Omental fat pad (tissue), 4 donors: Measurements from ENCODE around the gene DIP2C. TPM values are rescaled to one million over a fixed set of nuclear protein-coding genes. Genes with fewer than 3 reads are reported as not detected.

ENCODE experiments used
- ATAC-seq: fragments of 150-250 bp; one replicate; pipeline ENCODE4 v1.9.1; 2016; ENCODE audit warnings: mild to moderate bottlenecking, moderate library complexity; ENCODE audit not compliant: low FRiP score
- DNase-seq: peaks from one replicate; pipeline ENCODE4 v3.0.0-alpha.2; 2019; ENCODE audit warnings: low spot score
- CTCF ChIP-seq, 3 donors: fragments of 450-650 bp; IDR thresholded peaks; one replicate each; pipeline ENCODE4 v1.5.1; 2016 to 2017; ENCODE audit warnings: antibody characterized with exemption in 3 of 3, mild to moderate bottlenecking in 3 of 3, moderate library complexity in 2 of 3
- total RNA-seq, 4 donors: library from RNA; depleted of rRNA; stranded (reverse); fragments of >200 nt; gene quantifications; one replicate each; pipeline ENCODE4 v1.1.0, GENCODE V29; 2016

Gene DIP2C
- total RNA-seq, 4 donors from 2014 or later, result 19.7 to 56.5 (median 31.1) TPM

- ATAC-seq (no peak), DNase-seq (no peak)
- TF ChIP-seq CTCF (IDR thresholded peaks at IDR 0.05), result no peak
Measured at GRCh38 chr10:552679-553078, 136.8 kb downstream of the DIP2C start.

- no peak for DNase-seq
- no peak for TF ChIP-seq CTCF (IDR thresholded peaks at IDR 0.05)
- no peak for ATAC-seq
Measured at GRCh38 chr10:551373-552252, 137.9 kb downstream of the DIP2C start.

GRCh38 chr10:550665-551372 lies 138.6 kb downstream of the DIP2C start:
- ATAC-seq (no peak), DNase-seq (no peak)
- TF ChIP-seq CTCF (IDR thresholded peaks at IDR 0.05), result no peak

GRCh38 chr10:549391-549790 lies 140.1 kb downstream of the DIP2C start:
- ATAC-seq (no peak), DNase-seq (no peak)
- no peak for TF ChIP-seq CTCF (IDR thresholded peaks at IDR 0.05)

GRCh38 chr10:548238-548901 lies 141.1 kb downstream of the DIP2C start:
- TF ChIP-seq CTCF (IDR thresholded peaks at IDR 0.05), result no peak
- ATAC-seq (no peak), DNase-seq (no peak)

GRCh38 chr10:547591-548081 lies 141.8 kb downstream of the DIP2C start:
- ATAC-seq, result no peak
- DNase-seq, result no peak
- TF ChIP-seq CTCF (IDR thresholded peaks at IDR 0.05), result no peak
